HG02571 (cell line): ENCODE data around the gene SEMA3C.

Source experiments
- ATAC-seq: cut with Tn5 transposase; IDR thresholded peaks from one replicate; pipeline ENCODE4 v1.9.1; 2021; ENCODE audit warnings: mild to moderate bottlenecking, moderate library complexity; ENCODE audit not compliant: unreplicated experiment

SEMA3C gene

GRCh38 chr7:80829527-80829926, 89.3 kb downstream of the SEMA3C start:
- no peak for ATAC-seq

GRCh38 chr7:80827239-80827633, 91.6 kb downstream of the SEMA3C start:
- ATAC-seq, result no peak

- ATAC-seq, result no peak
These were observed 92.2 kb downstream of the SEMA3C start for GRCh38 chr7:80826520-80827238.

- ATAC-seq, result no peak
These were observed 93.4 kb downstream of the SEMA3C start for GRCh38 chr7:80825499-80825898.

GRCh38 chr7:80824253-80824652, 94.6 kb downstream of the SEMA3C start:
- no peak for ATAC-seq

- no peak for ATAC-seq
These were observed 95.8 kb downstream of the SEMA3C start for GRCh38 chr7:80823057-80823456.

GRCh38 chr7:80821771-80822319, 97.0 kb downstream of the SEMA3C start:
- no peak for ATAC-seq

- ATAC-seq, result no peak
These were observed 99.3 kb downstream of the SEMA3C start for GRCh38 chr7:80819503-80819902.

- no peak for ATAC-seq
These were observed 100.7 kb downstream of the SEMA3C start for GRCh38 chr7:80818181-80818580.

- ATAC-seq, result no peak
These were observed 102.0 kb downstream of the SEMA3C start for GRCh38 chr7:80816806-80817205.

- ATAC-seq, result no peak
These were observed 103.1 kb downstream of the SEMA3C start for GRCh38 chr7:80815733-80816132.

GRCh38 chr7:80809545-80809944, 109.3 kb downstream of the SEMA3C start:
- ATAC-seq, result no peak

- ATAC-seq, result no peak
These were observed 111.5 kb downstream of the SEMA3C start for GRCh38 chr7:80807166-80807900.

- no peak for ATAC-seq
These were observed 112.2 kb downstream of the SEMA3C start for GRCh38 chr7:80806663-80807062.

GRCh38 chr7:80804589-80804988, 114.3 kb downstream of the SEMA3C start:
- no peak for ATAC-seq

- no peak for ATAC-seq
These were observed 116.3 kb downstream of the SEMA3C start for GRCh38 chr7:80802527-80802926.

GRCh38 chr7:80794631-80795573, 123.9 kb downstream of the SEMA3C start:
- no peak for ATAC-seq

- no peak for ATAC-seq
These were observed 127.3 kb downstream of the SEMA3C start for GRCh38 chr7:80791509-80791929.

- ATAC-seq, result no peak
These were observed 128.0 kb downstream of the SEMA3C start for GRCh38 chr7:80790877-80791276.

- no peak for ATAC-seq
These were observed 131.1 kb downstream of the SEMA3C start for GRCh38 chr7:80787721-80788120.

- no peak for ATAC-seq
These were observed 132.8 kb downstream of the SEMA3C start for GRCh38 chr7:80785961-80786536.
